ENCODE measurements around the gene ENTHD1. TPM values are rescaled to one million over a fixed set of nuclear protein-coding genes. Genes with fewer than 3 reads are reported as not detected.

ENTHD1 gene
- total and polyA plus RNA-seq, 2 donors (not counting 3 experiments of a cell fraction or from before 2014, with no cell fraction given): not detected

DNA sequence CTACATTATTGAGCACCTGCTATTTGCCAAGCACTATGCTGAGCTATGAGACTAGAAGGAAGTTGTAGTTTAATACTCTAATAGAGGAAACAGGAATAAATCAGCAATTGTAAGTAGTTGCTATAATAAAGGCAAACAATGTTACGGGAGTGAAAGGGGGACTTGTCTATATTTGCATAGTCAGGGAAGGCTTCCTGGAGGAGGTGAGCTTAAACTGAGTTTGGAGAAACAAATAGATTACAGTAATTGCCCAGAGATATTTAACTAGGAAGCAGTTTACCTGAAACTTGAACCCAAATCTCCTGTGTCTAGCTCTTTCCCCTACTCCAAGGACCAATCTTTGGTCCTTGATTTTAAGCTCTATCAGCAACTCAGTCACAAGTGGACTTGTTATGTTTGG, 2.1 kb upstream of the ENTHD1 start:
- POLR2A ChIA-PET: no interaction called here
- no peak overlapping the region for H3K27ac ChIP-seq (ENCODE audit: insufficient read depth, low read depth, low read length)
- no peaks in the 10 kb centered on the region for H3K36me3 ChIP-seq (ENCODE audit: control insufficient read depth in 2 of 2, extremely low read depth in 1 of 2, insufficient read depth in 2 of 2, low read length in 2 of 2)
- no peak overlapping the region for H2AFZ ChIP-seq (ENCODE audit: low read depth, low read length)
- intact Hi-C loops (cut with micrococcal nuclease): no loop called here
- peaks cover 6 to 11% of the 10 kb centered on the region in 2 experiments for H3K27me3 ChIP-seq (ENCODE audit: control insufficient read depth in 2 of 2, insufficient read depth in 2 of 2, low read length in 2 of 2)
- H3K4me3 ChIP-seq (replicated peaks in 1 of 3; ENCODE audit: insufficient read depth in 1 of 3, low read depth in 1 of 3, low read length in 3 of 3): no peak overlapping the region
- dilution Hi-C loops (cut with MboI; ENCODE audit: extremely low pct_ligation_motif_present, low sequenced_read_pairs): no loop called here
- H3K9me1 ChIP-seq (replicated peaks; ENCODE audit: control insufficient read depth, extremely low read depth, insufficient read depth, low read length): no peaks in the 10 kb centered on the region
- no peak for DNase-seq (ENCODE audit: low read depth, low spot score)
- no peaks in the 10 kb centered on the region for H3K79me2 ChIP-seq (ENCODE audit: control insufficient read depth, insufficient read depth, low read length)
- H3K4me2 ChIP-seq (ENCODE audit: insufficient read depth, low read length): no peak overlapping the region
- TF ChIP-seq, protein P1, sequence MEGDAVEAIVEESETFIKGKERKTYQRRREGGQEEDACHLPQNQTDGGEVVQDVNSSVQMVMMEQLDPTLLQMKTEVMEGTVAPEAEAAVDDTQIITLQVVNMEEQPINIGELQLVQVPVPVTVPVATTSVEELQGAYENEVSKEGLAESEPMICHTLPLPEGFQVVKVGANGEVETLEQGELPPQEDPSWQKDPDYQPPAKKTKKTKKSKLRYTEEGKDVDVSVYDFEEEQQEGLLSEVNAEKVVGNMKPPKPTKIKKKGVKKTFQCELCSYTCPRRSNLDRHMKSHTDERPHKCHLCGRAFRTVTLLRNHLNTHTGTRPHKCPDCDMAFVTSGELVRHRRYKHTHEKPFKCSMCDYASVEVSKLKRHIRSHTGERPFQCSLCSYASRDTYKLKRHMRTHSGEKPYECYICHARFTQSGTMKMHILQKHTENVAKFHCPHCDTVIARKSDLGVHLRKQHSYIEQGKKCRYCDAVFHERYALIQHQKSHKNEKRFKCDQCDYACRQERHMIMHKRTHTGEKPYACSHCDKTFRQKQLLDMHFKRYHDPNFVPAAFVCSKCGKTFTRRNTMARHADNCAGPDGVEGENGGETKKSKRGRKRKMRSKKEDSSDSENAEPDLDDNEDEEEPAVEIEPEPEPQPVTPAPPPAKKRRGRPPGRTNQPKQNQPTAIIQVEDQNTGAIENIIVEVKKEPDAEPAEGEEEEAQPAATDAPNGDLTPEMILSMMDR (IDR thresholded peaks at IDR 0.05; ENCODE audit: extremely low read depth in 1 of 2, insufficient read depth in 1 of 2, low read depth in 1 of 2, low read length in 2 of 2): no peak
- TF ChIP-seq FOS (IDR thresholded peaks at IDR 0.05; ENCODE audit: borderline replicate concordance, insufficient read depth, low read length) (no peak), POLR2A (IDR thresholded peaks at IDR 0.05; ENCODE audit: low read depth, low read length) (no peak), GATA2 (IDR thresholded peaks at IDR 0.05; ENCODE audit: insufficient read depth, insufficient read length, low read depth, low read length) (no peak), EZH2 (IDR thresholded peaks at IDR 0.05; ENCODE audit: borderline replicate concordance, low read depth, low read length, severe bottlenecking) (no peak), POLR2AphosphoS5 (IDR thresholded peaks at IDR 0.05; ENCODE audit: insufficient read depth, low read depth, low read length) (no peak), JUN (IDR thresholded peaks at IDR 0.05; ENCODE audit: borderline replicate concordance, insufficient read depth, insufficient read length, low read depth) (no peak), MYC (IDR thresholded peaks at IDR 0.05; ENCODE audit: low read depth, low read length) (no peak)
- TF ChIP-seq, protein P2, sequence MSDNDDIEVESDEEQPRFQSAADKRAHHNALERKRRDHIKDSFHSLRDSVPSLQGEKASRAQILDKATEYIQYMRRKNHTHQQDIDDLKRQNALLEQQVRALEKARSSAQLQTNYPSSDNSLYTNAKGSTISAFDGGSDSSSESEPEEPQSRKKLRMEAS (IDR thresholded peaks at IDR 0.05; ENCODE audit: insufficient read depth, insufficient read length): no peak
- no peaks in the 10 kb centered on the region for H4K20me1 ChIP-seq (replicated peaks; ENCODE audit: control insufficient read depth, extremely low read depth, insufficient read depth, low read length)
- H3K9ac ChIP-seq (replicated peaks; ENCODE audit: extremely low read depth, insufficient read depth, low read length): no peak overlapping the region
- no peak for FAIRE-seq
- H3K9me3 ChIP-seq (replicated peaks; ENCODE audit: control insufficient read depth, insufficient read depth, low read length): no peaks in the 10 kb centered on the region
- peaks cover 2% of the 10 kb centered on the region for H3K4me1 ChIP-seq (ENCODE audit: control insufficient read depth, extremely low read depth, insufficient read depth, low read length)
- no TSS peak for BruUV-seq (replicated peaks)
- CTCF ChIA-PET: no interaction called here
